Peyer's patch (tissue), 4 donors: ENCODE results near the gene NLGN1.

Experiments
- CTCF ChIP-seq, 6 experiments: fragments of 450-650 bp in 4 of 6; fragments of 200-600 bp in 2 of 6; sonication (generic) in 1 of 6; IDR thresholded peaks; one replicate each; pipeline ENCODE4 v1.5.1; 2017 to 2019; ENCODE audit warnings: antibody characterized with exemption in 6 of 6, mild to moderate bottlenecking in 3 of 6, moderate library complexity in 1 of 6
- POLR2A ChIP-seq, 2 donors: fragments of 450-650 bp; IDR thresholded peaks; one replicate each; pipeline ENCODE4 v1.5.1; 2017; ENCODE audit warnings: antibody characterized with exemption in 2 of 2, mild to moderate bottlenecking in 2 of 2, moderate library complexity in 2 of 2

- TF ChIP-seq CTCF (IDR thresholded peaks at IDR 0.05), result no peak
- no peak for TF ChIP-seq POLR2A (IDR thresholded peaks at IDR 0.05)
Observed at GRCh38 chr3:173630849-173631248, 233.3 kb downstream of the NLGN1 start.
